ENCODE results near the gene CPED1. TPM values are rescaled to one million over a fixed set of nuclear protein-coding genes. Genes with fewer than 3 reads are reported as not detected.

The CPED1 gene
- total RNA-seq, 1 donor from 2014 or later = 32.3 TPM

Small RNA genes within 50 kb of the gene (small RNA-seq; reads per million reads assigned to genes)
- gene HMGN1P18 (ENCODE audit: low replicate concordance) (not detected), gene RNA5SP240 (ENCODE audit: low replicate concordance) (not detected), gene RNA5SP241 (ENCODE audit: low replicate concordance) (not detected), gene RNU6-517P (ENCODE audit: low replicate concordance) (not detected)

Other genes starting within 250 kb of the CPED1 start
- 53.9 TPM for gene TSPAN12, start 130.6 kb upstream of the CPED1 start, total RNA-seq
- gene ING3, start 37.9 kb upstream of the CPED1 start, total RNA-seq = 16.6 TPM